ENCODE data around the gene PASK. TPM values are rescaled to one million over a fixed set of nuclear protein-coding genes. Genes with fewer than 3 reads are reported as not detected.

Gene PASK
- total RNA-seq, 1 donor = 101 TPM

DNA sequence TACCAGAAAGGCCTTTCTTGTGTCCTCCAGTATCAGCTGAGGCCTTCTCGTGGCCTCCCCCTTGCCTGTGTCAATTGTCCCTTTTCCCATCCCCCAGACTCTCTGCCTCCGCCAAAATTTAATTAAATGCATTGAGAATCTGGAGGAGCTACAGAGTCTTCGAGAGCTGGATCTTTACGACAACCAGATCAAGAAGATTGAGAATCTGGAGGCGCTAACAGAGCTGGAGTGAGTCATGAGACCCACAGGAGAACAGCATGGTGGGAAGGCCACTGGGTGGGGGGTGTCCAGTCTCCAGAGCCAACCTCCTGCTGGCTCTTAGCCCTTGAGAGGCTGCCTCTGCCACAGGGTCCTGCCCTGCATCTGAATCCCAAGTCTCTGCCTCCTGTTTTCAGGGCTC, 9.8 kb upstream of the PASK start:
- Histone ChIP-seq H3K27me3 (ENCODE audit: insufficient read depth, low read length) (no peaks in the 10 kb centered on the region), H3K9me3 (ENCODE audit: low read depth, low read length) (no peaks in the 10 kb centered on the region), H3K4me3 (ENCODE audit: low read length) (no peak overlapping the region), H3K4me1 (ENCODE audit: insufficient read depth, low read length) (peaks cover 5% of the 10 kb centered on the region)

DNA sequence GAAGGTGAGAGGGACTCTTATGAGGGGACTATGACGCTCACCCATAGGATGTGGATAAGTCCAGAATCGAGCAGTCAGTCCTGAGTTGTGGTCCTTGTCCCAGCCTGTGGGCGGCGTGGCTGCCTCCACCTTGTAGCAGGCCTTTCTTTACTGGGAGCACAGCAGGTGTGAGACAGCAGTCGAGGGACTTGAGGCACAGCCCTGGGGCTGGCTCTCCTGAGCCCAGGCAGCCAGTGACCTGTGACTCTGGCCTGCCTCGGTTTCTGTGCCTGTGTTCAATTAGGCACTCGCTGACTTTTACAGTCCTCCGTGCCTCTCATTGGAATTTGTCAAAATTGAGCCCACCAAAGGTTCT, 9.3 kb upstream of the PASK start:
- Histone ChIP-seq H3K4me1 (ENCODE audit: insufficient read depth, low read length) (peaks cover 5% of the 10 kb centered on the region), H3K9me3 (ENCODE audit: low read depth, low read length) (no peaks in the 10 kb centered on the region), H3K4me3 (ENCODE audit: low read length) (no peak overlapping the region), H3K27me3 (ENCODE audit: insufficient read depth, low read length) (no peaks in the 10 kb centered on the region)

DNA sequence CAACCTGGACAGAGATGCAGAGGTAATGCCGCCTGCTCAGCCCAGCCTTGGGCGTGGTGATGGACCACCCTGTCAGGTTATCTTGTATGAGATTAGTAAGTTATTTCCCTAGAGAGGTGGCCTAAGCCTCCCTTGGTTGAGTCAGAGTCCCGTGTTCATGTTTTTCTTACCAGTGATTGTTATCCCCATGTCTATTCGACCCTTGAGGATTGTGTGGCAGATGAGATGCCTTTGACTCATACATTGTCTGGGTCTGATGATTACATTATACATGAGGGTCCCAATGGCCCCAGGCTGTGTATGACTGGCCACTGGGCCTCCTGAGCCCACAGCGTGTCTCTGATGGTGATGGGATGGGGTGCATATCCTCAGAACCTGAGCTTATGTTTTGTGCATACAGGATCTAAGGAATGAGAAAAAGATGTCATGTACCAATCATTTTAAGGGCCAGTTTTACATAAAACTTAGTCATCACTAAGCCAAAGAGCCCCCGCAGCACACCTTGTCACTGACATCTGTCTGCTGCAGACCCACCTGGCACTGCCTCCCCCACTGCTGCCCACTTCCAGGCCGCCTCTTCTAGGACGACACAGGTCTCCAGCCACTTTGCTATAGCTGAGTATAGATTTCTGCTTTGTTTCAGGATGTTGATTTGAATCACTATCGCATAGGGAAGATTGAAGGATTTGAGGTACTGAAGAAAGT, 8.7 kb upstream of the PASK start:
- Histone ChIP-seq H3K4me1 (ENCODE audit: insufficient read depth, low read length) (peaks cover 5% of the 10 kb centered on the region), H3K9me3 (ENCODE audit: low read depth, low read length) (no peaks in the 10 kb centered on the region), H3K4me3 (ENCODE audit: low read length) (no peak overlapping the region), H3K27me3 (ENCODE audit: insufficient read depth, low read length) (no peaks in the 10 kb centered on the region)

DNA sequence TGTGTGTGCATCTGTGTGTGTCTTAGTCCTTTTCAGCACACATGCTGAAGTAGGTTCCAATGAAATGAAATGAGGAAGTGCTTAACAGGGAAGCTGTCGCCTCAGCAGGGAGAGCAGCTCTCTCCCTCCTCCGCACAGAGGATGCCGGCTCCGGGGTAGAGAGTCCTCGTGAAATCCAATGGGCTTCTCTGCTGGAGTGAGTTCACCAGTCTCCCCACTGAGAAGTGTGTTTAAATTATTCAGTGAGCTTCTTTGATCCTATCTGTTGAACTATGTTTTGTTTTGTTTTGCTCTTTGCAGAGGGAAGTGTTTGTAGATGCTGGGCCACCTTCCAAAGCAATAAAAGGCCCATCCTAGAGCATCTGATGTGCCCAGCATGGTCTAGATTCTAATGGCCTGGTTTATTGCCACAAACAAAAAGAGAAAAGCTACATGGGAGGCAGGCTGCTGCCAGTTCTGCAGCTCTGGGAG, 7.7 kb upstream of the PASK start:
- Histone ChIP-seq H3K4me1 (ENCODE audit: insufficient read depth, low read length) (peaks cover 8% of the 10 kb centered on the region), H3K4me3 (ENCODE audit: low read length) (no peak overlapping the region), H3K9me3 (ENCODE audit: low read depth, low read length) (no peaks in the 10 kb centered on the region), H3K27me3 (ENCODE audit: insufficient read depth, low read length) (no peaks in the 10 kb centered on the region)

DNA sequence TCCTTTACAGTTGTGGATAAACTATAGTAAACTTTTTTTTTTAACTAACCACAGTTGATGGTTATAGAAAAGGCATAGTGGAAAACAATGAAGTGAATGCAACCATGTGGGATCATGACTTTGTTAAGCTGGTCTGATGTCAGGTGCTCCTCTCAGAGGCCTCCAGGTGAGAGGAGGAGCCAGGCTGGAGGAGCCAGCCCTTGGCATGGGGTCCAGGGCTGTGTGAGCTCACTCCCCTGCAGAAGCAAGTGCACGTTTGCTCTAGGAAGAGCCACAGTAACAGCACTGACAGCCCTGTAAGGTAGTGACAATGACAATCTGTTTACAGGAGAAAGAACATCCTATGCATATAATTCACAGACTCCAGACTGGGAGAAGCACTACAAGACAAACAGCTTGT, 6.7 kb upstream of the PASK start:
- Histone ChIP-seq H3K27me3 (ENCODE audit: insufficient read depth, low read length) (no peaks in the 10 kb centered on the region), H3K4me3 (ENCODE audit: low read length) (no peak overlapping the region), H3K4me1 (ENCODE audit: insufficient read depth, low read length) (peaks cover 15% of the 10 kb centered on the region), H3K9me3 (ENCODE audit: low read depth, low read length) (no peaks in the 10 kb centered on the region)

DNA sequence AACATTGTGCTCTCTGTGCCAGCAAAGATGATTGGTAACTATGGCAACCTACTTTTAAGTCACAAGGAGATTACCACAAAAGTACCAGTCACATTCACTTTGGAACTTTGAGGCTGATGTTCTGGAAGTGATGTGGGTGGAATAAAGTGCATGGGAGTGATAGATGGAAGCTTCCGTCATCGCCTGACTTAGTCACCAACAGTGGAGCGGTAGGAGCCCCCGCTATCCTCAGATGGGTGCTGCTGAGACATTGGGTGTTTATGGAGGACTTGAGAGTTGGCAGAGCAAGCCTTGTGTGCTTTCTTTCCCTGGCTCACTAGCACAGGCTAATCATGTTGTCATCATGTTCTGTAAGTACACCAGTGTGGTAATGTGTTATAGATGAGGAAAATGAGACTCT, 5.6 kb upstream of the PASK start:
- Histone ChIP-seq H3K4me3 (ENCODE audit: low read length) (no peak overlapping the region), H3K9me3 (ENCODE audit: low read depth, low read length) (no peaks in the 10 kb centered on the region), H3K4me1 (ENCODE audit: insufficient read depth, low read length) (peaks cover 20% of the 10 kb centered on the region), H3K27me3 (ENCODE audit: insufficient read depth, low read length) (no peaks in the 10 kb centered on the region)

DNA sequence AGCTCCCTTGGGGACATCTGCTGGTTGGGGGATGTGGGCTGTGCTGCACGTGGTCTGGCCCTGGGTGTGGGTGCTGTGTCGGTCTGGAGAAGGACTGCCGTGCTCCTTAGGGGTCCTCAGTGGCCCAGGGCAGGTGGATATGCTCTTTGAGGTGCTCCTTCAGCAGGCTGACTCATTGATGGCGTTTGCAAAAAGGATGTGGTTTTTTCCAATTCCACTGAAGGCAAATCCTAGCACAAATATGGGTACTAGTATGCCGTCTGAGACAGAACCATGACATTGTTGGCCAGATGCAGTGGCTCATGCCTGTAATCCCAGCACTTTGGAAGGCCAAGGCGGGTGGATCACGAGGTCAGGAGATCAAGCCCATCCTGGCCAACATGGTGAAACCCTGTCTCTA, 4.3 kb upstream of the PASK start:
- Histone ChIP-seq H3K9me3 (ENCODE audit: low read depth, low read length) (no peaks in the 10 kb centered on the region), H3K4me1 (ENCODE audit: insufficient read depth, low read length) (peaks cover 23% of the 10 kb centered on the region), H3K4me3 (ENCODE audit: low read length) (no peak overlapping the region), H3K27me3 (ENCODE audit: insufficient read depth, low read length) (no peaks in the 10 kb centered on the region)

DNA sequence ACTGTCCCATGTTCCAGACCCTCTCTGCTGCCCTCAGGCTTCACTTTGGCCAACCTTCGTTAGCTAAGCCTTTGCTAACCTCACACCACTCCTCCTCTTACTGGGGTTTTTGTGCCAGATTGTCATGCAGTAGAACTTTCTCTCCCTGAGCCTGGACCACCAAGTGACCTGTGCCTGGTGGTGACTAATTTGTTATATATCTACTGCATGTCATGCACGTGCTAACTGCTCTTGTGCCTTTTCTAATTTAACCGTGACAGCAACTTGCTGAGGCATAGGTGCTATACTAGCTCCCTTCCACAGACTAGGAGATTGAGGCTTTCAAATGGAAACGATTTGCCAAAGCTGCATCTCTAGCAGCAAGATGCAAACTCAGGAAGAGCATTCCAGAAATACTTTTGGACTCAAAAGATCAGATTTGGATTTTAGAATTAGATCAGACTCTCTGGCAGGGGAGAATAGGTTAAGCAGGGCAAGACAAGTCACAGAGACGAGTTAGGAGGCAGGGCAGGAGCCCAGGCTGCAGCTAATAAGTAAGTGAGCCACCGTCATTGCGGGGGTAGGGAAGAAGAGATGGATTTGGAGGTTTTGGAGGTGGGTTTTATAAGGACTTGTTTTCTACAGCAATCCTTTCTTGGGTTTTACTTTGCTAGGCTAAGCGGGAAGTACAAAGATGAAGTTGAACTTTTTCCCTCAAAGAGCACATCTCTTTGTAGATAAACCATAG, 2.8 kb upstream of the PASK start:
- Histone ChIP-seq H3K4me3 (ENCODE audit: low read length) (no peak overlapping the region), H3K9me3 (ENCODE audit: low read depth, low read length) (no peaks in the 10 kb centered on the region), H3K4me1 (ENCODE audit: insufficient read depth, low read length) (peaks cover 28% of the 10 kb centered on the region)

DNA sequence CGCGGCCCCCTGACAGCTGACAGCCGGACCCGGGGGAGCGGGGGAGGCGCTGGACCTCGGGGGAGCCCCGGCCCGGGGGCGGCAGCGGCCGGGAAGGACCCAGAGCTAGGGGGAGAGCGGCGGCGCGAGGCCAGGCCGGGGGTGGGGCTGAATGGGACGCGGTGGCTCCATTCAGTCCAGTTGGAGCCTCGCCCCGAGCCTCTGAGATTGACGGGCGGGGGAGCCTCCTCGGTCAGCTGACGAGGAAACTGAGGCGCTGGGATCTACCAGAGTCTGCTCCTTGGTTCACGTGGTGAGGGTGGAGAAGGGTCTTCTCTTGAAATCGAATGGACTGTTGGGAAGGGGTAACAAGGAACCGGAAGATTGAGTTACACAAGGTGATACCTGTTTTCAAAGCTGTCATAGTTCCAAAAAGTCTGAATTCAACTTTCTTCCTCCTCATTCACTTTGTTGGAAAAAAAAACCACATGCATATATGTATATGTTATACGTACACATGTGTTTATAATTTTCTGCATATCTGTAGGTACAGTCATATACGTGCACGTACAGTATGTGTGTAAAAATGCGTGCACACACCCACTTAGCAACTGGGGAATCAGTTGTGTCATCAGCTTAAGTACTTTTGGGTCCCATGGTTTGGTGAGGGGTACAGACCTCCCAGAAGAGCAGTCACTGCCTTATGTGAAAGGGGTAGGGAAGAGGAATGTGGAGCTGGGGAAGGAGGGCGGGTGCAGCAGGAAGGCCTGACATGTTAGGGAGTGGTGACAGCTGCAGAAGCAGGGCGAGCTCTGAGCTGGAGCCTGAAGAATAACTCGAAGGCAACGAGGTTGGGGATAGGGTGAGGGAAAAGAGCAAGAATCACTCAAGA, 1.6 kb upstream of the PASK start:
- Histone ChIP-seq H3K27me3 (ENCODE audit: insufficient read depth, low read length) (no peaks in the 10 kb centered on the region), H3K4me1 (ENCODE audit: insufficient read depth, low read length) (peaks cover 24% of the 10 kb centered on the region), H3K4me3 (ENCODE audit: low read length) (peak overlapping the region; percentile 78)

More for the DNA sequence above, 2.8 kb upstream of the PASK start:
- H3K27me3 ChIP-seq (ENCODE audit: insufficient read depth, low read length) = no peaks in the 10 kb centered on the region

DNA sequence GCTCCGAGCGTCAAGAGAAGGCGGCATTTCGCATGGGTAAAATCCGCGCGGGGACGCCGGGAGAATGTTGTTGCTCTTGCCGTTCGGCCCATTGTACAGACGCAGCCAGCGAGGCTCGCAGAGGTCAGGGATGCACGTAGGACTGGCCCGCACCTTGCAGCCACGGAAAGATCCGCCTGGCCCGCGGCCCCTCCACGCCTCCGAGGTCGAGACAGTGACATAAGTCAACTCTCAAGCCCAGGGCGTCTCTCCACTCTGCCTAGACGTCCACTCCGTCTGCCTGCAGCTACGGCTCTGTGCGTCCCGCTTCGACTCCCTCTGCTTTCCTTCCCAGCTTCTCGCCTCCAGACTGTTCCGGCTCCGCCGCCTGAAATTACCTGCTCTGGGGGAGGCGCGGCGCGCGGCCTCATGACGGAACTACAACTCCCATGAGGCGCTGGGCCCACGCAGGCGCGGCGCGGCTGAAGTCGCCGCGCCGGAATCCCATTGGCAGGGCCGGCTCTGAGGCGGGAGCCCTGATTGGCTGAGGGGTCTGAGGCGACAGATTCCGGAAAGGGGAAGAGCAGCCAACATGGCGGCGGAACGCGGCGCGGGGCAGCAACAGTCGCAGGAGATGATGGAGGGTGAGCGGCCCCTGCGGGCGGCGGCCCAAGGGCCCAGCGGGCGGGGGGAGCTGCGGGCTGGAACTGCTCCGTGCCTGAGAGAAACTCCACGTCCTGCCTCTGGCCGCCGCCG, 820 bp upstream of the PASK start, which contains the start of gene PPP1R7:
Gene PPP1R7 (plus strand): TSS at position 543 of the 735 bp plus-strand sequence. CDS start 29 bp downstream, at position 572.
- H3K4me1 ChIP-seq (ENCODE audit: insufficient read depth, low read length) = peaks cover 24% of the 10 kb centered on the region
- H3K27me3 ChIP-seq (ENCODE audit: insufficient read depth, low read length) = no peaks in the 10 kb centered on the region
- peak within 1 kb of the TSS; percentile 78 for H3K4me3 ChIP-seq (ENCODE audit: low read length)
- H3K9me3 ChIP-seq (ENCODE audit: low read depth, low read length) = no peaks in the 10 kb centered on the region

More for the DNA sequence above, 1.6 kb upstream of the PASK start:
- no peaks in the 10 kb centered on the region for H3K9me3 ChIP-seq (ENCODE audit: low read depth, low read length)

DNA sequence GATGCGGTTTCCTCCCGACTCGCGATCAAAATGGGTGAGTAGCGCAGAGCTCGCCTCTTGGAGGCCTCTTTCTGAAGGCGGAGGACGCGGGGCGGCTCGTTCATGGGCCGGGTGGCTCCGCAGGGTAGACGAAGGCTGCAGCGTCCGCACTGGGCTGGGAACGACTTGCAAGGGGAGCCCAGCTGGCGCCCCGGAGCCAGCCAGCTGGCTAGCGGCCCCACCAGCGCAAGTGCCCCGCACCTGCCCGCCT, 328 bp upstream of the PASK start:
- peaks cover 24% of the 10 kb centered on the region for H3K4me1 ChIP-seq (ENCODE audit: insufficient read depth, low read length)
- peak overlapping the region; percentile 78 for H3K4me3 ChIP-seq (ENCODE audit: low read length)
- H3K27me3 ChIP-seq (ENCODE audit: insufficient read depth, low read length) = no peaks in the 10 kb centered on the region
- H3K9me3 ChIP-seq (ENCODE audit: low read depth, low read length) = no peaks in the 10 kb centered on the region

DNA sequence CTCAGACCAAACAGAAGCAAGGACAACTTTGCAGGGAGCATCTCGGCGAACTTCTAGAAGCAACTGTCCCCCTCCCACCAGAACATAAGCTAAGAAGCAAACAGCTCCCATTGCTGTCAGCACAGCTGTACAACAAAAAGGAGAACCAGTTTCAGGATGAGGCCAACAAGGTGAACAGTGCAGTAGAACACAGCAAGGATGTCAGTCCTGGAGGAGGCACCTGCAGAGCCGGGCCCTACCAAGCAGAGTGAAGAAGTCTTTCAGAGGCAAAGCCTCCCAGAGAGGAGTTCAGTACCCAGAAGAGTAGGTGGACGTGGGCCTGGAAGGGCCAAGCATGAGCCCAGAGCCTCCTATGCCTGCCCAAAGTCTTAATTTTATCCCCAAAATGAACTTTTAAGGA, 1.0 kb downstream of the PASK start:
- Histone ChIP-seq H3K9me3 (ENCODE audit: low read depth, low read length) (no peaks in the 10 kb centered on the region), H3K4me1 (ENCODE audit: insufficient read depth, low read length) (peaks cover 24% of the 10 kb centered on the region), H3K27me3 (ENCODE audit: insufficient read depth, low read length) (no peaks in the 10 kb centered on the region), H3K4me3 (ENCODE audit: low read length) (no peak overlapping the region)

DNA sequence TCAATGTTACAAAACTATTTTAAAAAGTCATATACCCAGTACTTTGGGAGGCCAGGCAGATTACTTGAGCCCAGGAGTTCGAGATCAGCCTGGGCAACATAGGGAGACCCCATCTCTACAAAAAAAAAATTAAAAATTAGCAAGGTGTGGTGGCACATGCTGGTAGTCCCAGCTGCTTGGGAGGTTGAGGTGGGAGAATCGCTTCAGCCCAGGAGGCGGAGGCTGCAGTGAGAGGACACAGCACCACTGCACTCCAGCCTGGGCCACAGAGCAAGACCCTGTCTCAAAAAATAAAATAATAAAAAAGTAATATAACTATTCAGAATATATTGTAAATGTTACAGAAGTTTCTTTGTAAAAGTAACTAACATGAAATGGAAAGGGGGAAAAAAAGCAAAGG, 1.9 kb downstream of the PASK start:
- no peaks in the 10 kb centered on the region for H3K27me3 ChIP-seq (ENCODE audit: insufficient read depth, low read length)
- H3K9me3 ChIP-seq (ENCODE audit: low read depth, low read length) = no peaks in the 10 kb centered on the region
- H3K4me1 ChIP-seq (ENCODE audit: insufficient read depth, low read length) = peaks cover 21% of the 10 kb centered on the region
- no peak overlapping the region for H3K4me3 ChIP-seq (ENCODE audit: low read length)

DNA sequence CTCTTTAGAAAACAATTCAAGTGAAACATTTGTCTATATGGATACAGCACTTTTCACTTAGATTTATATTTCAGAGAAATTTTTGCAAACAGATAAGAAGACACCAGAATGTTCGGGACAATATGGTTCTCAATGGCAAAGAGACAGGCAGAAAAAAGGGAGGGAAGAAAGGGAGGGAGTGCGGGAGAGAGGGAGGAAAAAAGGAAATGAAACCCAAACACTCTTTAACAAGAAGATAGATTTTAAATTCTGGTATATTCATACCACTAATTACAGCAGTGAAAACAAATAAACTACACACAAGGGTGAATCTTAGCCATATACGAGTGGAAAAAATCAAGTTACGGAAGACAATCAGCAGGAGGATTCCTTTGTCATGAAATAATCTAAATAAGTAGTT, 3.0 kb downstream of the PASK start:
- Histone ChIP-seq H3K9me3 (ENCODE audit: low read depth, low read length) (no peaks in the 10 kb centered on the region), H3K27me3 (ENCODE audit: insufficient read depth, low read length) (no peaks in the 10 kb centered on the region), H3K4me3 (ENCODE audit: low read length) (no peak overlapping the region), H3K4me1 (ENCODE audit: insufficient read depth, low read length) (peaks cover 17% of the 10 kb centered on the region)

DNA sequence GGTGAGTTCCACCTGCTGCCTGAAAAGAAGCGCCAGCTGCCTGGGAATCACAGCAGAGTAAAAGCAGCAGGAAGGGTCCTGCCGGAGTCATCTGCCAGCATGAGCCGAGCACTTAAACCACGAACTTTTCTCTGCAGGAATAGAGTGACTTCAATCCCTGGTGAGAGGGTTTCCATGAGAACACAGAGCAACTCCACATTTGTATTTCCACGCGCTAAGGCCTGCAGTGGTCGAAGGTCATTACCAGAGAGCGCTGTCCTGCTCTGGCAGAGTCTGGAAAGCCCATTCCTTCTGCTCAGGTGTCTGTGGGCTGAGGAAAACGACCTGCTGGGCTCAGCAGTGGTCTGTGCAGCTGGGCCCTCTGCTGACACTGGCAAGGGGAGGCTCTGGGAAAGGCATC, 6.7 kb downstream of the PASK start:
- Histone ChIP-seq H3K27me3 (ENCODE audit: insufficient read depth, low read length) (no peaks in the 10 kb centered on the region), H3K4me1 (ENCODE audit: insufficient read depth, low read length) (no peaks in the 10 kb centered on the region), H3K9me3 (ENCODE audit: low read depth, low read length) (no peaks in the 10 kb centered on the region), H3K4me3 (ENCODE audit: low read length) (no peak overlapping the region)

All from mononuclear cell (primary cell).